ENCODE results near the gene SLC35E4. TPM values are rescaled to one million over a fixed set of nuclear protein-coding genes. Genes with fewer than 3 reads are reported as not detected.
A peak's percentile ranks its signal among the peaks of the same experiment; 100 is the strongest.

The SLC35E4 gene
- total and polyA plus RNA-seq, 12 donors = 0.60 to 7.0 (median 3.3) TPM

DNA sequence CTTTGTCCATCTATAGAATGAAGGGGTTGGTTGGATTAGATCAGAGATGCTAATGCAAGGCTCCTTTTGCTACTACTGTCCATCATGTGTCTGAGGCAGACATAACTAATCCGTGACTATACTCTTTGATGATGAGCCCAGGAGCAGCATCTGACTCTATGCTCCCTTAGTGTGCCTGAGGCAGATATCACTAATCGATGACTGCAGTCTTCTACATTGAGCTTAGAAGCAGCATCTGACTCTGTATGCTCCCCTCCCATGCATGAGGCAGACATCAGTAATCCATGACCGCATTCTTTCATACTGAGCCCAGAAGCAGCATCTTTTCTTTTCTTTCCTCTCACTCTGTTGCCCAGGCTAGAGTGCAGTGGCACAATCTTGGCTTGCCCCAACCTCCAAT is 24.4 kb upstream of the SLC35E4 start:
- 94 to 97% (median 95%) methylated on average over 3 of the region's 3 CpGs for WGBS, 4 donors
- peaks cover 0 to 28% of the 10 kb centered on the region in 2 donors for H3K36me3 ChIP-seq (replicated peaks in 1 of 2)

DNA sequence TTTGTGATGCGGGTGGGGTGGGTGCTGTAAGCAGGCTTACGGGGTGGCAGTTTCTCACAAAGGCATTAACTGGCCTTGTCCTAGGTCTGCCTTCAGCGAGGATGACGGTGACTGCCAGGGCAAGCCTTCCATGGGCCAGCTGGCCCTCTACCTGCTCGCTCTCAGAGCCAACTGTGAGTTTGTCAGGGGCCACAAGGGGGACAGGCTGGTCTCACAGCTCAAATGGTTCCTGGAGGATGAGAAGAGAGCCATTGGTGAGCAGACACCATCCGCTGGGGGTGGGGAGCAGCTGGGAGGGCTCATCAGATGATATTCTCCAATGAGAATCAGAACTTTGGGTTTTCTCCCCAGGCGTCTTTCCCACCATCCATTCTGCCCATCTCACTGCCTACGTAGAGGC is 22.8 kb upstream of the SLC35E4 start:
- no peaks in the 10 kb centered on the region for H3K27me3 ChIP-seq
- no peak overlapping the region for H3K27ac ChIP-seq
- no peak for DNase-seq
- 96 to 100% (median 97%) methylated on average over 7 to 8 of the region's 8 CpGs for WGBS, 4 donors
- no peak for TF ChIP-seq POLR2A (IDR thresholded peaks at IDR 0.05)
- TF ChIP-seq, protein P1, sequence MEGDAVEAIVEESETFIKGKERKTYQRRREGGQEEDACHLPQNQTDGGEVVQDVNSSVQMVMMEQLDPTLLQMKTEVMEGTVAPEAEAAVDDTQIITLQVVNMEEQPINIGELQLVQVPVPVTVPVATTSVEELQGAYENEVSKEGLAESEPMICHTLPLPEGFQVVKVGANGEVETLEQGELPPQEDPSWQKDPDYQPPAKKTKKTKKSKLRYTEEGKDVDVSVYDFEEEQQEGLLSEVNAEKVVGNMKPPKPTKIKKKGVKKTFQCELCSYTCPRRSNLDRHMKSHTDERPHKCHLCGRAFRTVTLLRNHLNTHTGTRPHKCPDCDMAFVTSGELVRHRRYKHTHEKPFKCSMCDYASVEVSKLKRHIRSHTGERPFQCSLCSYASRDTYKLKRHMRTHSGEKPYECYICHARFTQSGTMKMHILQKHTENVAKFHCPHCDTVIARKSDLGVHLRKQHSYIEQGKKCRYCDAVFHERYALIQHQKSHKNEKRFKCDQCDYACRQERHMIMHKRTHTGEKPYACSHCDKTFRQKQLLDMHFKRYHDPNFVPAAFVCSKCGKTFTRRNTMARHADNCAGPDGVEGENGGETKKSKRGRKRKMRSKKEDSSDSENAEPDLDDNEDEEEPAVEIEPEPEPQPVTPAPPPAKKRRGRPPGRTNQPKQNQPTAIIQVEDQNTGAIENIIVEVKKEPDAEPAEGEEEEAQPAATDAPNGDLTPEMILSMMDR (IDR thresholded peaks at IDR 0.05) = no peak
- peaks cover 0 to 36% of the 10 kb centered on the region in 2 donors for H3K36me3 ChIP-seq (replicated peaks in 1 of 2)
- intact Hi-C loops (cut with DNase I) = no loop called here
- peaks cover 21 to 25% of the 10 kb centered on the region in 2 donors for H3K4me1 ChIP-seq (replicated peaks in 1 of 2)
- no peak overlapping the region for H3K4me3 ChIP-seq
- H3K9me3 ChIP-seq (replicated peaks in 1 of 3) = no peaks in the 10 kb centered on the region

More for the DNA sequence above, 24.4 kb upstream of the SLC35E4 start:
- TF ChIP-seq, protein P1 (IDR thresholded peaks at IDR 0.05) = no peak
- TF ChIP-seq POLR2A (IDR thresholded peaks at IDR 0.05) = no peak
- Histone ChIP-seq H3K27me3 (no peaks in the 10 kb centered on the region), H3K27ac (no peak overlapping the region), H3K9me3 (replicated peaks in 1 of 3) (no peaks in the 10 kb centered on the region), H3K4me1 (replicated peaks in 1 of 2) (peaks cover 30 to 32% of the 10 kb centered on the region in 2 donors), H3K4me3 (no peak overlapping the region)
- no peak for DNase-seq
- intact Hi-C loops (cut with DNase I) = no loop called here

DNA sequence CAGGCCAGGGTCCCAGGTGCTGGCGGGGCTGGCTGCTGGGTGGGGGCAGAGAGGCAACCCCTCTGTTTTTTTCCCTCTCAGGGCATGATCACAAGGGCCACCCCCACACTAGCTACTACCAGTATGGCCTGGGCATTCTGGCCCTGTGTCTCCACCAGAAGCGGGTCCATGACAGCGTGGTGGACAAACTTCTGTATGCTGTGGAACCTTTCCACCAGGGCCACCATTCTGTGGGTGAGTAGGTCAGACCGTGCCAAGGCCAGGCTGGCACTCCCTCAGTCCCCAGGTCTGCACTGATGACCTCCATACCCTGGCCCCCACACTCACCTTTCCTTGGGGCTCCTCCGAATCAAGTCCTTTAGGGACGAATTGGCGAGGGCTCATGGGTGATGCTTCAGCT is 21.3 kb upstream of the SLC35E4 start:
- Histone ChIP-seq H3K4me3 (no peak overlapping the region), H3K9me3 (replicated peaks in 1 of 3) (no peaks in the 10 kb centered on the region), H3K36me3 (replicated peaks in 1 of 2) (peaks cover 0 to 46% of the 10 kb centered on the region in 2 donors), H3K27ac (no peak overlapping the region), H3K27me3 (no peaks in the 10 kb centered on the region), H3K4me1 (replicated peaks in 1 of 2) (peaks cover 8 to 10% of the 10 kb centered on the region in 2 donors)
- DNase-seq = no peak
- WGBS, 4 donors = 91 to 98% (median 93%) methylated on average over 4 to 7 of the region's 7 CpGs
- TF ChIP-seq, protein P1 (IDR thresholded peaks at IDR 0.05) = no peak
- no peak for TF ChIP-seq POLR2A (IDR thresholded peaks at IDR 0.05)
- intact Hi-C loops (cut with DNase I) = no loop called here

DNA sequence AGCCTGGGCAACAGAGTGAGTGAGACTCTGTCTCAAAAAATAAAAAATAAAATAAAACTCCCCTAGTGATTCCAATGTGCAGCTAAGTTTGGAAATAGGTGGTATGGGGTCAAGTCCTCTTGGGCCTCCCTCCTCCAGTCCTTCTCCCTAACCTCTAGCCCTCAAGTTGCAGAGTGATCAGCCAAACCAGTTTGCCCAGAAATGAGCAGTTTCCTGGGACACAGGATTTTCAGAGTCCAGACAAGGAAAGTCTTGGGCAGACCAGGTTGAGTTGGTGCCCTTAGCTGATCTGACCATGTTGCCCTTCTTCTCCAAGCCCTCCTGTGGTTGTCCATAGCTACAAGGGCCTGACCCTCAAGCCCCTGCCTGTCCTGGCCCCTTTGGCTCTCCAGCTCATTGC is 20.7 kb upstream of the SLC35E4 start:
- DNase-seq = no peak
- peaks cover 2 to 4% of the 10 kb centered on the region in 2 donors for H3K4me1 ChIP-seq (replicated peaks in 1 of 2)
- H3K4me3 ChIP-seq = no peak overlapping the region
- TF ChIP-seq POLR2A (IDR thresholded peaks at IDR 0.05) = no peak
- TF ChIP-seq, protein P1 (IDR thresholded peaks at IDR 0.05) = no peak
- intact Hi-C loops (cut with DNase I) = no loop called here
- no peaks in the 10 kb centered on the region for H3K9me3 ChIP-seq (replicated peaks in 1 of 3)
- peaks cover 0 to 50% of the 10 kb centered on the region in 2 donors for H3K36me3 ChIP-seq (replicated peaks in 1 of 2)
- H3K27me3 ChIP-seq = no peaks in the 10 kb centered on the region
- H3K27ac ChIP-seq = peak overlapping the region in 1 of 5 donors; percentile 47

Data from adrenal gland (tissue), 12 donors.